ENCODE data around the gene CDK2.
"Not testable (repeated sequence)": the region's sequence is repeated elsewhere in the genome, so short reads cannot be mapped to it uniquely, and the experiment has no call there.

Gene CDK2

DNA sequence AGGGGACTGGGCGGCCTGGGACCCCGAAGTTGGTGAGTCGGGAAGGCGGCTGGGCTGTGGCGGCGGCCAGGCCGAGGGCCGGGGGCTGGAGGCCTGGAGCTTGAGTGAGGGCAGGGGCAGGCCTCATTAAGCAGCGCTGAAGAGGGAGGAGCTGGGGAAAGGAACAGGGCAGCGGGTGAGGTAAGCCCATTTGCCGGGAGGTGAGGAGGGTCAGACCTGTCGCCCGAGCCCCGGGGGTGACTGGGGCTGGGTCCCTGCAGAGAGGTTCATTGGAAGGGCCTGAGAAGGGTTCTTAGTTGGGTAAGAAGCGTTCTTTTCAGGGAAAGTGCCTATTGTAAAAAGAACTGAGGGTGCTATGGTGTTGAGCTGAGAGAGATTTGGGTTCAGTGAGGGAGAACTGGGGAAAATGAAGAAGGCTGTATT, 7.7 kb downstream of the CDK2 start:
- H3K36me3 ChIP-seq (ENCODE audit: insufficient read depth, low read length), result peaks cover 37% of the 10 kb centered on the region
- peaks cover 21% of the 10 kb centered on the region for H3K4me1 ChIP-seq (ENCODE audit: insufficient read depth, low read length)
- H3K27me3 ChIP-seq (ENCODE audit: insufficient read depth, low read length), result no peaks in the 10 kb centered on the region
- no peak overlapping the region for H2AFZ ChIP-seq (ENCODE audit: low read depth, low read length)
- peak overlapping the region; percentile 81 for H3K4me3 ChIP-seq (ENCODE audit: low read length)
- H3K9me3 ChIP-seq (ENCODE audit: low read length), result no peaks in the 10 kb centered on the region

DNA sequence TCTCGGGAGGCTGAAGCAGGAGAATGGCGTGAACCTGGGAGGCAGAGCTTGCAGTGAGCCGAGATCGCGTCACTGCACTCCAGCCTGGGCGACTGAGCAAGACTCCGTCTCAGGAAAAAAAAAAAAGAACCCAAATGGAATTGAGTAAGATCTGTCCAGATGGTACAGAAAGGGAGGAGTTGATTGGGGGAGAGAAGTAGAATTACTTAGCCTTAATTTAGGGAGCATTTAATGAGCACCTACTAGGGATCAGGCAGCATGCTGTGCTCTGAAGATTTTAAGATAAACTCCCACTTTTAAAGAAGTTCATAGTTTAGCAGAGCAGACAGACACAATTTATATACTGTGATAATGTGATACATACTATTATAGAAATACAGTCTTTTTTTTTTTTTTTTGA, 11.8 kb downstream of the CDK2 start:
- Histone ChIP-seq H3K27me3 (ENCODE audit: insufficient read depth, low read length) (no peaks in the 10 kb centered on the region), H3K36me3 (ENCODE audit: insufficient read depth, low read length) (peaks cover 43% of the 10 kb centered on the region)

GRCh38 chr12:55979069-55979468, 12.4 kb downstream of the CDK2 start:
- Histone ChIP-seq H3K9me3 (ENCODE audit: low read length) (no peaks in the 10 kb centered on the region), H3K4me3 (ENCODE audit: low read length) (no peak overlapping the region), H3K4me1 (ENCODE audit: insufficient read depth, low read length) (peaks cover 9% of the 10 kb centered on the region), H3K27me3 (ENCODE audit: insufficient read depth, low read length) (no peaks in the 10 kb centered on the region), H2AFZ (ENCODE audit: low read depth, low read length) (no peak overlapping the region), H3K36me3 (ENCODE audit: insufficient read depth, low read length) (peaks cover 44% of the 10 kb centered on the region)

More for the DNA sequence above, 11.8 kb downstream of the CDK2 start:
- Histone ChIP-seq H3K9me3 (ENCODE audit: low read length) (no peaks in the 10 kb centered on the region), H3K4me1 (ENCODE audit: insufficient read depth, low read length) (peaks cover 9% of the 10 kb centered on the region), H3K4me3 (ENCODE audit: low read length) (no peak overlapping the region), H2AFZ (ENCODE audit: low read depth, low read length) (no peak overlapping the region)

DNA sequence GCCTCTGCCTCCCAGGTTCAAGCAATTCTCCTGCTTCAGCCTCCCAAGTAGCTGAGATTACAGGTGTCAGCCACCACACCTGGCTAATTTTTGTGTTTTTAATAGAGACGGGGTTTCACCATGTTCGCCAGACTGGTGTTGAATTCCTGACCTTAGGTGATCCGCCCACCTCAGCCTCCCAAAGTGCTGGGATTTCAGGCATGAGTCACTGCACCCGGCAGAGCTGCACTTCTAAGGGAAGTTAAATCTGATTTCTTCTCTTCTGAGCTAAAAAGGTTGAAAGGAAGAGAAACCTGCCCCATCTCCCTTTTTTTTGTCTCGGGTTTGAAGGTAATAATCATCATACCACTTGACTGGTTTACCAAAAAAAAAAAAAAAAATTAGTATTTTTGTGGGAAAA, 15.3 kb downstream of the CDK2 start:
- H3K4me3 ChIP-seq (ENCODE audit: low read length); H3K4me1 ChIP-seq (ENCODE audit: insufficient read depth, low read length); H2AFZ ChIP-seq (ENCODE audit: low read depth, low read length); H3K9me3 ChIP-seq (ENCODE audit: low read length); H3K27me3 ChIP-seq (ENCODE audit: insufficient read depth, low read length): not testable (repeated sequence)
- H3K36me3 ChIP-seq (ENCODE audit: insufficient read depth, low read length), result peaks cover 58% of the 10 kb centered on the region

GRCh38 chr12:55982319-55982936, 15.8 kb downstream of the CDK2 start:
- Histone ChIP-seq H3K4me1 (ENCODE audit: insufficient read depth, low read length) (no peaks in the 10 kb centered on the region), H2AFZ (ENCODE audit: low read depth, low read length) (no peak overlapping the region), H3K36me3 (ENCODE audit: insufficient read depth, low read length) (peaks cover 60% of the 10 kb centered on the region), H3K9me3 (ENCODE audit: low read length) (no peaks in the 10 kb centered on the region), H3K27me3 (ENCODE audit: insufficient read depth, low read length) (no peaks in the 10 kb centered on the region), H3K4me3 (ENCODE audit: low read length) (no peak overlapping the region)

GRCh38 chr12:55983232-55983842, 16.7 kb downstream of the CDK2 start:
- Histone ChIP-seq H3K27me3 (ENCODE audit: insufficient read depth, low read length) (no peaks in the 10 kb centered on the region), H3K36me3 (ENCODE audit: insufficient read depth, low read length) (peaks cover 60% of the 10 kb centered on the region), H2AFZ (ENCODE audit: low read depth, low read length) (no peak overlapping the region), H3K4me3 (ENCODE audit: low read length) (no peak overlapping the region), H3K9me3 (ENCODE audit: low read length) (no peaks in the 10 kb centered on the region), H3K4me1 (ENCODE audit: insufficient read depth, low read length) (no peaks in the 10 kb centered on the region)

DNA sequence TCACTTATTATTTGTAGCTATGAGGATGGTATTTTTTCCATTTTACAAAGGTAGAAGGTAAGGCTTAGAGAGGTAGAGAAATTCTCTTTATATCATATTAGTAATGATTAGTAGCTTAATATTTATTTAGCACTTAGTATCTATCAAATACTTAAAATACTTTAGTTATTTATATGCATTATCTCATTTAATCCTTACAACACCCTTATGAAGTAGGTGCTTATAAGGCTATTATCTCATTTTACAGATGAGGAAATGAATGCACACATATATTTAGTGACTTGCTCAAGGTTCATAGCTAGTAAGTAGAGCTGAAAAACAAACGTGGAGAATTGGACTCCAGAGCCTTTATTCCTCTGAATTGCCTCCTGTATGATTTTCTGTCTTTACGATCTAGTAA, 18.2 kb downstream of the CDK2 start:
- Histone ChIP-seq H3K27me3 (ENCODE audit: insufficient read depth, low read length) (no peaks in the 10 kb centered on the region), H3K4me1 (ENCODE audit: insufficient read depth, low read length) (no peaks in the 10 kb centered on the region), H3K4me3 (ENCODE audit: low read length) (no peak overlapping the region), H3K9me3 (ENCODE audit: low read length) (no peaks in the 10 kb centered on the region), H3K36me3 (ENCODE audit: insufficient read depth, low read length) (peaks cover 66% of the 10 kb centered on the region), H2AFZ (ENCODE audit: low read depth, low read length) (no peak overlapping the region)

DNA sequence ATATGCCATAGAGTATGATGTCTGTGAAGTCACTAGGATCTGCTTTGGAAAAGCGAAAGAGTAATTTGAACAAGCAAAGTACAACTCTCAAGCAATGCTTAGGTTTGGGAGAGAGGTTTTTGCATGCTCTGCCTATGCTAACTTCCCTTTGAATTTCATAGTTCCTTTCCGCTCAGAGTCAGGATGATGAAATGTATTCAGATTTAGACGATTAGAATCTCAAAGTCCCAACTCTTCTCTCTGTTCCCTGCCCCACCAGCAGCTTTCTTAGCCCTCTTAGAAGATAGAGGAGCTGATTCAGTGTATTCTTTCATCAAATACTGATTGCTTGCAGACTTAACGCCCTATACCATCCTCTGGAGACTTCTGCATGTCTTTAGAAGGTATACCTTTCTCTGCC, 18.7 kb downstream of the CDK2 start:
- no peaks in the 10 kb centered on the region for H3K4me1 ChIP-seq (ENCODE audit: insufficient read depth, low read length)
- no peak overlapping the region for H3K4me3 ChIP-seq (ENCODE audit: low read length)
- no peaks in the 10 kb centered on the region for H3K27me3 ChIP-seq (ENCODE audit: insufficient read depth, low read length)
- H3K9me3 ChIP-seq (ENCODE audit: low read length), result no peaks in the 10 kb centered on the region
- peaks cover 65% of the 10 kb centered on the region for H3K36me3 ChIP-seq (ENCODE audit: insufficient read depth, low read length)
- H2AFZ ChIP-seq (ENCODE audit: low read depth, low read length), result no peak overlapping the region

DNA sequence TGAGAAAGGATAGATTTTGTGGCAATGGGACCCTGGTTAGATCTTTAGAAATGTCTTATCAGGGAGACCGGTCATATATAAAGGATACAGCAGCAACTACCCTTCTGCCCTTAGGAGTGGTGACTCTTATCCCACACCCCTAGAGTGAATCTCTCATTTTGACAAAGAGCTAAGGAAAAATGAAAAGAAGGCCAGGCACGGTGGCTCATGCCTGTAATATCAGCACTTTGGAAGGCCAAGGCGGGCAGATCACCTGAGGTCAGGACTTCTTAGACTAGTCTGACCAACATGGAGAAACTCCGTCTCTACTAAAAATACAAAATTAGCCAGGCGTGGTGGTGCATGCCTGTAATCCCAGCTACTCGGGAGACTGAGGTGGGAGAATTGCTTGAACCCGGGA, 19.3 kb downstream of the CDK2 start:
- H3K4me3 ChIP-seq (ENCODE audit: low read length); H2AFZ ChIP-seq (ENCODE audit: low read depth, low read length); H3K9me3 ChIP-seq (ENCODE audit: low read length); H3K4me1 ChIP-seq (ENCODE audit: insufficient read depth, low read length); H3K27me3 ChIP-seq (ENCODE audit: insufficient read depth, low read length): not testable (repeated sequence)
- peaks cover 67% of the 10 kb centered on the region for H3K36me3 ChIP-seq (ENCODE audit: insufficient read depth, low read length)

DNA sequence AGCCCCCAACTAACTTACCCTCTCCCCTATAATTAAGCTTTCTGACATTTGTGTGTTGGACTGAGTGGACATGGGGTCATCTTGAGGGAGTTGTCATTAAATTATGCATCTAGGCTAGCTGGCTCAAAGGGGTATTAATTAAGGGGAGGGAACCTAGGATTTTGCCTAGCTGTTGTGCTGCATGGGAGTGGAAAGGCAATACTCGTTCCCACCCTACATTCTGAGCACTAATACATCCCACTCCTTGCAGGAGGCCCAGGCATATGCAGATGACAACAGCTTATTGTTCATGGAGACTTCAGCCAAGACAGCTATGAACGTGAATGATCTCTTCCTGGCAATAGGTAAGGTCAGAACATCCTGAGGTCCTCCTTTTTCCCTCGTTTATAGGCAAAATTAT, 24.5 kb downstream of the CDK2 start:
- peaks cover 67% of the 10 kb centered on the region for H3K36me3 ChIP-seq (ENCODE audit: insufficient read depth, low read length)
- no peaks in the 10 kb centered on the region for H3K27me3 ChIP-seq (ENCODE audit: insufficient read depth, low read length)
- no peaks in the 10 kb centered on the region for H3K4me1 ChIP-seq (ENCODE audit: insufficient read depth, low read length)
- H3K9me3 ChIP-seq (ENCODE audit: low read length), result no peaks in the 10 kb centered on the region
- no peak overlapping the region for H2AFZ ChIP-seq (ENCODE audit: low read depth, low read length)
- no peak overlapping the region for H3K4me3 ChIP-seq (ENCODE audit: low read length)

GRCh38 chr12:55993230-55993853, 26.7 kb downstream of the CDK2 start:
- H2AFZ ChIP-seq (ENCODE audit: low read depth, low read length), result no peak overlapping the region
- peaks cover 14% of the 10 kb centered on the region for H3K4me1 ChIP-seq (ENCODE audit: insufficient read depth, low read length)
- no peaks in the 10 kb centered on the region for H3K9me3 ChIP-seq (ENCODE audit: low read length)
- H3K27me3 ChIP-seq (ENCODE audit: insufficient read depth, low read length), result no peaks in the 10 kb centered on the region
- peaks cover 54% of the 10 kb centered on the region for H3K36me3 ChIP-seq (ENCODE audit: insufficient read depth, low read length)
- H3K4me3 ChIP-seq (ENCODE audit: low read length), result no peak overlapping the region

GRCh38 chr12:55995366-55995765, 28.7 kb downstream of the CDK2 start:
- Histone ChIP-seq H3K4me3 (ENCODE audit: low read length) (no peak overlapping the region), H3K9me3 (ENCODE audit: low read length) (no peaks in the 10 kb centered on the region), H3K36me3 (ENCODE audit: insufficient read depth, low read length) (peaks cover 41% of the 10 kb centered on the region), H3K27me3 (ENCODE audit: insufficient read depth, low read length) (no peaks in the 10 kb centered on the region), H2AFZ (ENCODE audit: low read depth, low read length) (no peak overlapping the region), H3K4me1 (ENCODE audit: insufficient read depth, low read length) (peaks cover 14% of the 10 kb centered on the region)

GRCh38 chr12:55996201-55996714, 29.6 kb downstream of the CDK2 start:
- Histone ChIP-seq H3K4me1 (ENCODE audit: insufficient read depth, low read length) (peaks cover 14% of the 10 kb centered on the region), H3K27me3 (ENCODE audit: insufficient read depth, low read length) (no peaks in the 10 kb centered on the region), H2AFZ (ENCODE audit: low read depth, low read length) (no peak overlapping the region), H3K36me3 (ENCODE audit: insufficient read depth, low read length) (peaks cover 32% of the 10 kb centered on the region), H3K4me3 (ENCODE audit: low read length) (peak overlapping the region; percentile 68), H3K9me3 (ENCODE audit: low read length) (no peaks in the 10 kb centered on the region)
